Bronchial epithelial cell (primary cell): ENCODE measurements around the gene PAX6. TPM values are rescaled to one million over a fixed set of nuclear protein-coding genes. Genes with fewer than 3 reads are reported as not detected.

Experiments
- DNase-seq: peaks from one replicate; pipeline ENCODE4 v3.0.0-alpha.2; 2010; ENCODE audit warnings: low read depth
- FAIRE-seq: peaks from 2 replicates; lab custom pipeline; 2011; peaks lifted over from hg19 to GRCh38; lab: Jason Lieb, UNC
- H3K27me3 ChIP-seq: 2 replicates; pipeline ENCODE4 v1.5.1; 2011; ENCODE audit warnings: low read length; ENCODE audit not compliant: control insufficient read depth, insufficient read depth
- H3K36me3 ChIP-seq: 2 replicates; pipeline ENCODE4 v1.5.1; 2011; ENCODE audit warnings: low read length; ENCODE audit not compliant: control insufficient read depth, insufficient read depth
- H3K4me3 ChIP-seq: 2 replicates; pipeline ENCODE4 v1.5.1; 2011; ENCODE audit warnings: mild to moderate bottlenecking, low read depth, low read length, control low read depth
- total RNA-seq: library from RNA; depleted of rRNA; stranded (reverse); fragments of >200 nt; gene quantifications from 2 replicates; pipeline ENCODE4 v1.2.1, GENCODE V29; 2014
- TF ChIP-seq, protein P1 (sequence below): IDR thresholded peaks from 2 replicates; pipeline ENCODE4 v1.5.1; 2011; ENCODE audit warnings: mild to moderate bottlenecking, moderate library complexity, low read length, control low read depth, inconsistent platforms; ENCODE audit not compliant: insufficient read depth, severe bottlenecking

PAX6 gene
- total RNA-seq, 1 donor from 2014 or later = not detected

- Histone ChIP-seq H3K36me3 (no peaks in the 10 kb centered on the region), H3K27me3 (no peaks in the 10 kb centered on the region), H3K4me3 (no peak overlapping the region)
- TF ChIP-seq, protein P1, sequence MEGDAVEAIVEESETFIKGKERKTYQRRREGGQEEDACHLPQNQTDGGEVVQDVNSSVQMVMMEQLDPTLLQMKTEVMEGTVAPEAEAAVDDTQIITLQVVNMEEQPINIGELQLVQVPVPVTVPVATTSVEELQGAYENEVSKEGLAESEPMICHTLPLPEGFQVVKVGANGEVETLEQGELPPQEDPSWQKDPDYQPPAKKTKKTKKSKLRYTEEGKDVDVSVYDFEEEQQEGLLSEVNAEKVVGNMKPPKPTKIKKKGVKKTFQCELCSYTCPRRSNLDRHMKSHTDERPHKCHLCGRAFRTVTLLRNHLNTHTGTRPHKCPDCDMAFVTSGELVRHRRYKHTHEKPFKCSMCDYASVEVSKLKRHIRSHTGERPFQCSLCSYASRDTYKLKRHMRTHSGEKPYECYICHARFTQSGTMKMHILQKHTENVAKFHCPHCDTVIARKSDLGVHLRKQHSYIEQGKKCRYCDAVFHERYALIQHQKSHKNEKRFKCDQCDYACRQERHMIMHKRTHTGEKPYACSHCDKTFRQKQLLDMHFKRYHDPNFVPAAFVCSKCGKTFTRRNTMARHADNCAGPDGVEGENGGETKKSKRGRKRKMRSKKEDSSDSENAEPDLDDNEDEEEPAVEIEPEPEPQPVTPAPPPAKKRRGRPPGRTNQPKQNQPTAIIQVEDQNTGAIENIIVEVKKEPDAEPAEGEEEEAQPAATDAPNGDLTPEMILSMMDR = no peak
- FAIRE-seq (no peak), DNase-seq (no peak)
Observed at GRCh38 chr11:31767066-31767465, 44.1 kb downstream of the PAX6 start.

DNA sequence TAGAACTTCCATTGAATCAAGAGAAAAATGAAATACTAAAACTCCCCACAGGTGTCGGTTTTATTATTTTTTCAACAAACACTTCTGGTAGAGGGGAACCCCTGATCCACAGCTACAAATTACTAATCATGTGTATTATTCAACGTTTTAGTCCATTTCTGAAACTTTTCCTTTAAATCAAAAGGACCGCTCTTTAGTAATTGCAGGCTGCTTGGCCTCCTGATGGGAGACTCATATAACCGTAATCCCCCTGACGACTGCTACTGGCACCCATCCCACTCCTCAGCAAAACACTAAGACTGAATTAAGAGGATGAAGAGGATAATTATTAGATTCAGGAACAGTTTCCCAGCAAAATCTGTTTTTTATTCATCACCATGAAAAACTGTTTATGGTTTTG lies 46.4 kb downstream of the PAX6 start:
- H3K4me3 ChIP-seq = no peak overlapping the region
- TF ChIP-seq, protein P1 = no peak
- no peaks in the 10 kb centered on the region for H3K36me3 ChIP-seq
- DNase-seq = no peak
- no peaks in the 10 kb centered on the region for H3K27me3 ChIP-seq
- FAIRE-seq = no peak

GRCh38 chr11:31764261-31764660 lies 46.9 kb downstream of the PAX6 start:
- no peak overlapping the region for H3K4me3 ChIP-seq
- TF ChIP-seq, protein P1 = no peak
- no peaks in the 10 kb centered on the region for H3K27me3 ChIP-seq
- no peaks in the 10 kb centered on the region for H3K36me3 ChIP-seq
- DNase-seq (no peak), FAIRE-seq (no peak)

- TF ChIP-seq, protein P1 = no peak
- no peak overlapping the region for H3K4me3 ChIP-seq
- H3K27me3 ChIP-seq = no peaks in the 10 kb centered on the region
- DNase-seq = no peak
- FAIRE-seq = no peak
- no peaks in the 10 kb centered on the region for H3K36me3 ChIP-seq
Observed at GRCh38 chr11:31763296-31763695, 47.8 kb downstream of the PAX6 start.

DNA sequence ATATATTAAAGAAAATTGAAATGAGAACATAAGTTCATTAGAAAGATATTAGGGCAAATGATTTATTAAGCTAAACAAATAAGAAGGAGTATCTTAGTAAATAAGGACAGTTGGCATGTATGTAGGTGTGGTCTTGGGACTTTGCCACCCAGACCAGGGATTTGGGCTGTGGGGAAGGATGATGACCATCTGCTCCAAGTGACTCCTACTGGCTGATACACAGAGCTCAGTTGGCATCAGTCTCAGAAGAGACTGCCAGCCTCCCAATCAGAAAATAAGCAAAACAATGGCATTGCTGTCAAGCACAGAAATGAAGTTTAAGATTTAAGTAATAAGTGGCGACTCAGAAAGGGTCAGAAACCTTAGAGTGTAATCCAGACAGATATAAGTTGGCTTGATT lies 49.5 kb downstream of the PAX6 start:
- FAIRE-seq (no peak), DNase-seq (no peak)
- H3K4me3 ChIP-seq = no peak overlapping the region
- H3K36me3 ChIP-seq = no peaks in the 10 kb centered on the region
- no peaks in the 10 kb centered on the region for H3K27me3 ChIP-seq
- TF ChIP-seq, protein P1 = no peak

- TF ChIP-seq, protein P1 = no peak
- DNase-seq = peak; percentile 41
- Histone ChIP-seq H3K27me3 (no peaks in the 10 kb centered on the region), H3K4me3 (no peak overlapping the region), H3K36me3 (no peaks in the 10 kb centered on the region)
- no peak for FAIRE-seq
Observed at GRCh38 chr11:31757260-31757835, 53.8 kb downstream of the PAX6 start.
